22Rv1 (cell line): ENCODE measurements around the gene NUP210.

ENCODE experiments used
- ZFX ChIP-seq: fragments of 450-650 bp; IDR thresholded peaks from 2 replicates; pipeline ENCODE4 v1.6.1; 2017; ENCODE audit warnings: antibody characterized with exemption, borderline replicate concordance
- TF ChIP-seq, protein P1 (sequence below): fragments of 450-650 bp; IDR thresholded peaks from 2 replicates; pipeline ENCODE4 v1.5.1; 2017; ENCODE audit warnings: mild to moderate bottlenecking

DNA sequence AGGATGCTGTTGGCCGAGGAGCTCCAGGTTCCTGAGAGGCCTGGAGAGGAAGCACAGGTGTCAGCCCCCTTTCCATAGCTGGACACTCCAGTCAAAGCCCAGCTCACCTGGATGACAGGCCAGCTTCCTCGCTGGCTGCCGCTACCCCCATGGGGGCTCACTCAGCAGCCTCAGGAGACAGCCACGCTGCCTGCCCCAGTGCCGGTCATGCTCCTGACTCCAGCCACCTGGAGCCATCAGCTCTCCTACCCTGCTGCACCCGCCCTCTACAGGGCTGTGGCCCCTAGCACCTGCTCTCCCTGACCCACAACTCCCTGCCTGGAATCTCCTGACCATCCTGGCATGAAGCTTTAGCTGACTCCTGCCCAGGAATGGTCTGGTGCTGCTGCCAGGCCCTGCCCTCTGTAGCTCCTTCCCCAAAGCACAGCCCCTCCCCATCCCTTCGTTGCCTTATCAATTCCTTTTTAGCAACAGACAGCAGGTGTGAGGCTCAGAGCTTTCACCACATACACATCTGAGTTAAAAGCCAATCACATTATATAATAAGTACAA, 94.2 kb downstream of the NUP210 start:
- TF ChIP-seq, protein P1, sequence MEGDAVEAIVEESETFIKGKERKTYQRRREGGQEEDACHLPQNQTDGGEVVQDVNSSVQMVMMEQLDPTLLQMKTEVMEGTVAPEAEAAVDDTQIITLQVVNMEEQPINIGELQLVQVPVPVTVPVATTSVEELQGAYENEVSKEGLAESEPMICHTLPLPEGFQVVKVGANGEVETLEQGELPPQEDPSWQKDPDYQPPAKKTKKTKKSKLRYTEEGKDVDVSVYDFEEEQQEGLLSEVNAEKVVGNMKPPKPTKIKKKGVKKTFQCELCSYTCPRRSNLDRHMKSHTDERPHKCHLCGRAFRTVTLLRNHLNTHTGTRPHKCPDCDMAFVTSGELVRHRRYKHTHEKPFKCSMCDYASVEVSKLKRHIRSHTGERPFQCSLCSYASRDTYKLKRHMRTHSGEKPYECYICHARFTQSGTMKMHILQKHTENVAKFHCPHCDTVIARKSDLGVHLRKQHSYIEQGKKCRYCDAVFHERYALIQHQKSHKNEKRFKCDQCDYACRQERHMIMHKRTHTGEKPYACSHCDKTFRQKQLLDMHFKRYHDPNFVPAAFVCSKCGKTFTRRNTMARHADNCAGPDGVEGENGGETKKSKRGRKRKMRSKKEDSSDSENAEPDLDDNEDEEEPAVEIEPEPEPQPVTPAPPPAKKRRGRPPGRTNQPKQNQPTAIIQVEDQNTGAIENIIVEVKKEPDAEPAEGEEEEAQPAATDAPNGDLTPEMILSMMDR: no peak
- no peak for TF ChIP-seq ZFX
